HCT116 (cell line): Measurements from ENCODE around the gene FAM171A1. TPM values are rescaled to one million over a fixed set of nuclear protein-coding genes. Genes with fewer than 3 reads are reported as not detected.

ENCODE experiments used
- ATAC-seq: fragments of 200-7000 bp; cut with Tn5 transposase; 2 replicates; pipeline ENCODE4 v1.9.1; 2020; ENCODE audit warnings: mild to moderate bottlenecking, moderate library complexity
- BruUV-seq: library from RNA; stranded (reverse); fragments of 400-500 nt; replicated peaks from 2 replicates; lab custom pipeline; 2021; lab: Mats Ljungman, UMichigan
- CTCF ChIA-PET: fragments of 300-600 bp; sonication (Branson Sonifier 250); formaldehyde crosslinking; loops from one replicate; lab custom pipeline; 2021; ENCODE audit warnings: antibody characterized with exemption; lab: Charles Lee
- POLR2A ChIA-PET: fragments of 300-600, 350-600 bp; sonication (Branson Sonifier 250); formaldehyde crosslinking; loops from one replicate; lab custom pipeline; 2021; ENCODE audit warnings: antibody characterized with exemption; lab: Charles Lee
- RAD21 ChIA-PET, 2 experiments: fragments of 300-600 bp; sonication (Branson Sonifier 250); formaldehyde crosslinking; loops; one replicate each; lab custom pipeline; 2023; ENCODE audit warnings: low total read pairs in 2 of 2; ENCODE audit not compliant: uncharacterized antibody in 2 of 2, unreplicated experiment in 2 of 2, low non-redundant PET in 1 of 2; lab: Charles Lee
- DNase-seq: peaks from one replicate; pipeline ENCODE4 v3.0.0-alpha.2; 2010; ENCODE audit warnings: low read depth, low spot score
- H2AFZ ChIP-seq: fragments of 200-600 bp; shearing (Covaris generic), sonication (generic); 2 replicates; pipeline ENCODE4 v1.6.1; 2017; ENCODE audit warnings: low read depth, mixed run types, mixed read lengths, antibody characterized with exemption, low read length; ENCODE audit not compliant: poor library complexity, severe bottlenecking
- H3K27ac ChIP-seq: 2 replicates; pipeline ENCODE4 v1.5.1; 2012; ENCODE audit warnings: low read depth, low read length
- H3K27me3 ChIP-seq: fragments of 200-600 bp; sonication (generic); 2 replicates; pipeline ENCODE4 v1.6.1; 2016; ENCODE audit warnings: mixed run types, low read length, mixed read lengths; ENCODE audit not compliant: insufficient read depth
- H3K36me3 ChIP-seq, 2 experiments: fragments of 200-500 bp in 1 of 2; fragments of 200-600 bp in 1 of 2; sonication (Bioruptor generic) in 1 of 2; sonication (generic) in 1 of 2; 2 replicates each; pipeline versions ENCODE4 v1.5.1 to v1.6.1; 2014 to 2016; ENCODE audit warnings: low read length in 2 of 2, inconsistent platforms in 1 of 2, mixed read lengths in 1 of 2, mixed run types in 1 of 2; ENCODE audit not compliant: insufficient read depth in 2 of 2, control insufficient read depth in 1 of 2
- H3K4me1 ChIP-seq, 2 experiments: fragments of 200-600 bp in 1 of 2; sonication (generic) in 1 of 2; 2 replicates each; pipeline versions ENCODE4 v1.5.1 to v1.6.1; 2012 to 2017; ENCODE audit warnings: low read length in 2 of 2, inconsistent platforms in 1 of 2, mild to moderate bottlenecking in 1 of 2, mixed read lengths in 1 of 2, mixed run types in 1 of 2, moderate library complexity in 1 of 2; ENCODE audit not compliant: insufficient read depth in 2 of 2, control insufficient read depth in 1 of 2
- H3K4me2 ChIP-seq: fragments of 200-600 bp; sonication (generic); 2 replicates; pipeline ENCODE4 v1.6.1; 2017; ENCODE audit warnings: mixed run types, low read length, mixed read lengths
- H3K4me3 ChIP-seq, 2 experiments: fragments of 200-600 bp in 1 of 2; sonication (generic) in 1 of 2; replicated peaks in 1 of 2; 2 replicates each; pipeline ENCODE4 v1.5.1; 2011 to 2016; ENCODE audit warnings: low read length in 2 of 2, control low read depth in 1 of 2, low read depth in 1 of 2, mild to moderate bottlenecking in 1 of 2, mixed read lengths in 1 of 2, mixed run types in 1 of 2
- H3K79me2 ChIP-seq: fragments of 200-600 bp; sonication (generic); 2 replicates; pipeline ENCODE4 v1.6.1; 2017; ENCODE audit warnings: mild to moderate bottlenecking, mixed run types, low read length, moderate library complexity, mixed read lengths; ENCODE audit not compliant: insufficient read depth
- H3K9ac ChIP-seq: fragments of 200-600 bp; sonication (generic); 2 replicates; pipeline ENCODE4 v1.6.1; 2016; ENCODE audit warnings: low read length, mixed read lengths
- H3K9me2 ChIP-seq: fragments of 200-600 bp; sonication (generic), shearing (Covaris generic); 2 replicates; pipeline ENCODE4 v1.6.1; 2017; ENCODE audit warnings: mixed run types, mild to moderate bottlenecking, moderate library complexity; ENCODE audit not compliant: insufficient read depth
- H3K9me3 ChIP-seq, 2 experiments: fragments of 200-500 bp in 1 of 2; fragments of 200-600 bp in 1 of 2; sonication (Bioruptor generic) in 1 of 2; sonication (generic) in 1 of 2; 2 replicates each; pipeline ENCODE4 v1.6.1; 2014 to 2017; ENCODE audit warnings: low read length in 2 of 2, mixed read lengths in 2 of 2, inconsistent platforms in 1 of 2, low read depth in 1 of 2, mild to moderate bottlenecking in 1 of 2, mixed run types in 1 of 2, moderate library complexity in 1 of 2; ENCODE audit not compliant: control insufficient read depth in 1 of 2, insufficient read depth in 1 of 2
- H4K20me1 ChIP-seq: fragments of 200-600 bp; sonication (generic), shearing (Covaris generic); 2 replicates; pipeline ENCODE4 v1.6.1; 2017; ENCODE audit warnings: mixed run types, mild to moderate bottlenecking, moderate library complexity; ENCODE audit not compliant: insufficient read depth
- CBX3 ChIP-seq: IDR thresholded peaks from 2 replicates; pipeline ENCODE4 v1.6.1; 2012; ENCODE audit warnings: low read depth
- EGR1 ChIP-seq: IDR thresholded peaks from 2 replicates; pipeline ENCODE4 v1.6.1; 2012; ENCODE audit warnings: low read depth
- EZH2phosphoT487 ChIP-seq: fragments of 200-600 bp; IDR thresholded peaks from 2 replicates; pipeline ENCODE4 v1.6.1; 2018; ENCODE audit warnings: antibody characterized with exemption, borderline replicate concordance
- FOSL1 ChIP-seq: IDR thresholded peaks from 2 replicates; pipeline ENCODE4 v1.6.1; 2012; ENCODE audit warnings: low read depth
- JUND ChIP-seq: IDR thresholded peaks from 2 replicates; pipeline ENCODE4 v1.6.1; 2012
- POLR2AphosphoS5 ChIP-seq: IDR thresholded peaks from 2 replicates; pipeline ENCODE4 v1.6.1; 2011; ENCODE audit warnings: mild to moderate bottlenecking, low read depth, low read length, moderate library complexity
- RAD21 ChIP-seq: IDR thresholded peaks from 2 replicates; pipeline ENCODE4 v1.6.1; 2012; ENCODE audit warnings: low read depth, mild to moderate bottlenecking
- ZBTB33 ChIP-seq: IDR thresholded peaks from 2 replicates; pipeline ENCODE4 v1.6.1; 2011; ENCODE audit warnings: mild to moderate bottlenecking, low read length, moderate library complexity; ENCODE audit not compliant: insufficient replicate concordance; ENCODE audit errors: extremely low read depth
- ZFX ChIP-seq: fragments of 450-650 bp; IDR thresholded peaks from 2 replicates; pipeline ENCODE4 v1.6.1; 2017
- intact Hi-C: fragments of 100-400 bp; cut with micrococcal nuclease; formaldehyde crosslinking; loops from 2 replicates; pipeline ENCODE4 v1.10.0; 2022
- total RNA-seq: library from RNA; stranded (reverse); gene quantifications from one replicate; pipeline ENCODE4 v1.2.1, GENCODE V29; 2021; ENCODE audit not compliant: unreplicated experiment

Gene FAM171A1
- total RNA-seq, 1 experiment from 2014 or later = 32.5 TPM

- no peaks in the 10 kb centered on the region for H3K27me3 ChIP-seq
- POLR2A ChIA-PET = no interaction called here
- no peaks in the 10 kb centered on the region for H3K9me2 ChIP-seq
- no peak overlapping the region for H3K9ac ChIP-seq
- BruUV-seq = no TSS peak
- no peaks in the 10 kb centered on the region for H4K20me1 ChIP-seq
- H2AFZ ChIP-seq = no peak overlapping the region
- H3K79me2 ChIP-seq = no peaks in the 10 kb centered on the region
- DNase-seq (no peak), ATAC-seq (no peak)
- RAD21 ChIA-PET = no interaction called here
- no peak for TF ChIP-seq EGR1
- TF ChIP-seq FOSL1 = no peak
- no peak for TF ChIP-seq JUND
- no peak for TF ChIP-seq EZH2phosphoT487
- TF ChIP-seq POLR2AphosphoS5 = no peak
- TF ChIP-seq ZBTB33 = no peak
- no peak for TF ChIP-seq RAD21
- TF ChIP-seq CBX3 = no peak
- no peak for TF ChIP-seq ZFX
- no peak overlapping the region for H3K27ac ChIP-seq
- intact Hi-C loops = no loop called here
- CTCF ChIA-PET = no interaction called here
- H3K4me2 ChIP-seq = no peak overlapping the region
- H3K4me3 ChIP-seq = no peak overlapping the region
- no peaks in the 10 kb centered on the region for H3K36me3 ChIP-seq
- H3K9me3 ChIP-seq = no peaks in the 10 kb centered on the region
- H3K4me1 ChIP-seq = no peaks in the 10 kb centered on the region
Measured at GRCh38 chr10:15188603-15189002, 182.5 kb downstream of the FAM171A1 start.
